SK-N-SH (cell line): ENCODE measurements around the gene OR1N1. TPM values are rescaled to one million over a fixed set of nuclear protein-coding genes. Genes with fewer than 3 reads are reported as not detected.

ENCODE experiments used
- CTCF ChIA-PET: fragments of 300-600, 350-600 bp; formaldehyde crosslinking; extraction: SDS; loops from one replicate; lab custom pipeline; 2021; lab: Yijun Ruan, JAX
- POLR2A ChIA-PET: fragments of 350-600 bp; sonication (Branson Sonifier 250); formaldehyde crosslinking; extraction: SDS; loops from one replicate; lab custom pipeline; 2020; ENCODE audit warnings: antibody characterized with exemption, inconsistent platforms; lab: Yijun Ruan, JAX
- DNase-seq: peaks from one replicate; pipeline ENCODE4 v3.0.0; 2012
- H2AFZ ChIP-seq: fragments of 200-600 bp; sonication (generic); 2 replicates; pipeline ENCODE4 v1.8.1; 2016; ENCODE audit warnings: antibody characterized with exemption, mild to moderate bottlenecking, low read depth
- H3F3A ChIP-seq: fragments of 200-600 bp; sonication (generic); replicated peaks from 2 replicates; pipeline ENCODE3; 2016; ENCODE audit warnings: antibody characterized with exemption, mild to moderate bottlenecking; ENCODE audit not compliant: insufficient read depth
- H3K27ac ChIP-seq, 2 experiments: fragments of 200-500 bp in 1 of 2; fragments of 200-600 bp in 1 of 2; sonication (Bioruptor generic) in 1 of 2; sonication (generic), shearing (Covaris generic) in 1 of 2; 2 replicates each; pipeline versions ENCODE4 v1.5.1 to v1.6.1; 2014 to 2016; ENCODE audit warnings: low read depth in 2 of 2, inconsistent platforms in 1 of 2, low read length in 1 of 2, mild to moderate bottlenecking in 1 of 2, mixed read lengths in 1 of 2
- H3K27me3 ChIP-seq: fragments of 200-600 bp; sonication (generic), shearing (Covaris generic); 2 replicates; pipeline ENCODE4 v1.6.1; 2016; ENCODE audit warnings: mixed run types; ENCODE audit not compliant: insufficient read depth
- H3K36me3 ChIP-seq, 2 experiments: fragments of 200-500 bp in 1 of 2; fragments of 200-600 bp in 1 of 2; sonication (Bioruptor generic) in 1 of 2; sonication (generic) in 1 of 2; replicated peaks in 1 of 2; 2 replicates each; pipeline versions ENCODE3 to v1.5.1; 2014 to 2016; ENCODE audit warnings: low read length in 1 of 2, mild to moderate bottlenecking in 1 of 2; ENCODE audit not compliant: insufficient read depth in 2 of 2, control insufficient read depth in 1 of 2
- H3K4me1 ChIP-seq, 2 experiments: fragments of 200-500 bp in 1 of 2; fragments of 200-600 bp in 1 of 2; sonication (Bioruptor generic) in 1 of 2; sonication (generic), shearing (Covaris generic) in 1 of 2; 2 replicates each; pipeline versions ENCODE4 v1.5.1 to v1.6.1; 2014 to 2016; ENCODE audit warnings: low read depth in 1 of 2, low read length in 1 of 2, mixed run types in 1 of 2; ENCODE audit not compliant: insufficient read depth in 2 of 2, control insufficient read depth in 1 of 2
- H3K4me2 ChIP-seq: fragments of 200-600 bp; sonication (generic), shearing (Covaris generic); 2 replicates; pipeline ENCODE4 v1.6.1; 2017; ENCODE audit warnings: mixed run types
- H3K4me3 ChIP-seq, 2 experiments: fragments of 200-500 bp in 1 of 2; fragments of 200-600 bp in 1 of 2; sonication (Bioruptor generic) in 1 of 2; sonication (generic), shearing (Covaris generic) in 1 of 2; 2 replicates each; pipeline versions ENCODE4 v1.5.1 to v1.8.1; 2014 to 2016; ENCODE audit warnings: low read depth in 2 of 2, inconsistent platforms in 1 of 2, low read length in 1 of 2, mild to moderate bottlenecking in 1 of 2, mixed read lengths in 1 of 2, moderate library complexity in 1 of 2
- H3K79me2 ChIP-seq: fragments of 200-600 bp; sonication (generic); 2 replicates; pipeline ENCODE4 v1.8.1; 2017; ENCODE audit warnings: mild to moderate bottlenecking; ENCODE audit not compliant: insufficient read depth
- H3K9ac ChIP-seq: fragments of 200-600 bp; sonication (generic); 2 replicates; pipeline ENCODE4 v1.6.1; 2017; ENCODE audit warnings: mixed run types
- H3K9me2 ChIP-seq: fragments of 200-600 bp; sonication (generic); 2 replicates; pipeline ENCODE4 v1.6.1; 2017; ENCODE audit warnings: mixed run types
- H3K9me3 ChIP-seq: fragments of 200-600 bp; sonication (generic); 2 replicates; pipeline ENCODE4 v1.6.1; 2017; ENCODE audit warnings: mixed run types, mild to moderate bottlenecking, moderate library complexity
- H4K20me1 ChIP-seq: fragments of 200-600 bp; sonication (generic); 2 replicates; pipeline ENCODE4 v1.6.1; 2017; ENCODE audit warnings: mild to moderate bottlenecking, mixed run types; ENCODE audit not compliant: insufficient read depth
- EP300 ChIP-seq, 2 experiments: IDR thresholded peaks; 2 replicates each; pipeline versions ENCODE4 v1.4.0 to v1.6.1; 2012; ENCODE audit warnings: borderline replicate concordance in 1 of 2, low read depth in 1 of 2, low read length in 1 of 2
- EZH2phosphoT487 ChIP-seq: fragments of 200-600 bp; sonication (generic); IDR thresholded peaks from 2 replicates; pipeline ENCODE4 v1.6.1; 2017; ENCODE audit warnings: low read depth, mixed run types, mild to moderate bottlenecking, antibody characterized with exemption, moderate library complexity, borderline replicate concordance
- FOXJ3 ChIP-seq: sonication (generic); formaldehyde crosslinking; IDR thresholded peaks from 2 replicates; pipeline ENCODE4 v1.5.1; 2020; ENCODE audit warnings: mild to moderate bottlenecking, missing genetic modification reagents
- GABPA ChIP-seq: IDR thresholded peaks from 2 replicates; pipeline ENCODE4 v1.4.0; 2012; ENCODE audit warnings: low read depth, mild to moderate bottlenecking
- GATA2 ChIP-seq: sonication (generic); formaldehyde crosslinking; IDR thresholded peaks from 2 replicates; pipeline ENCODE4 v1.5.0; 2020; ENCODE audit warnings: mild to moderate bottlenecking, missing genetic modification reagents
- MEF2A ChIP-seq: IDR thresholded peaks from 2 replicates; pipeline ENCODE4 v1.4.0; 2012; ENCODE audit warnings: low read depth, borderline replicate concordance
- MXI1 ChIP-seq: IDR thresholded peaks from 2 replicates; pipeline ENCODE4 v1.6.1; 2012; ENCODE audit warnings: mild to moderate bottlenecking, low read depth, low read length, improper control_type of control experiment
- NFIC ChIP-seq: IDR thresholded peaks from 2 replicates; pipeline ENCODE4 v1.4.0; 2012; ENCODE audit warnings: borderline replicate concordance
- PBX3 ChIP-seq: IDR thresholded peaks from 2 replicates; pipeline ENCODE4; 2012
- POLR2AphosphoS5 ChIP-seq: IDR thresholded peaks from 2 replicates; pipeline ENCODE4 v1.6.1; 2012; ENCODE audit warnings: low read depth, low read length
- RAD21 ChIP-seq: IDR thresholded peaks from 2 replicates; pipeline ENCODE4 v1.6.1; 2012; ENCODE audit warnings: mild to moderate bottlenecking, low read length
- RFX5 ChIP-seq: IDR thresholded peaks from 2 replicates; pipeline ENCODE4 v1.6.1; 2012; ENCODE audit warnings: mild to moderate bottlenecking, improper control_type of control experiment, low read length
- RXRA ChIP-seq: IDR thresholded peaks from 2 replicates; pipeline ENCODE4 v1.4.0; 2012; ENCODE audit warnings: low read depth, mild to moderate bottlenecking, borderline replicate concordance
- SIN3A ChIP-seq: IDR thresholded peaks from 2 replicates; pipeline ENCODE4 v1.6.1; 2012; ENCODE audit warnings: low read depth, mild to moderate bottlenecking, low read length, moderate library complexity, borderline replicate concordance
- SMC3 ChIP-seq: IDR thresholded peaks from 2 replicates; pipeline ENCODE4 v1.6.1; 2012; ENCODE audit warnings: low read depth, low read length, improper control_type of control experiment
- TEAD4 ChIP-seq: IDR thresholded peaks from 2 replicates; pipeline ENCODE4 v1.4.0; 2012; ENCODE audit warnings: mild to moderate bottlenecking, borderline replicate concordance; ENCODE audit not compliant: insufficient read depth
- USF2 ChIP-seq: fragments of 150-350 bp; IDR thresholded peaks from 2 replicates; pipeline ENCODE4 v1.6.1; 2017; ENCODE audit warnings: antibody characterized with exemption, low read length, low read depth, borderline replicate concordance
- YY1 ChIP-seq: IDR thresholded peaks from 2 replicates; pipeline ENCODE4 v1.4.0; 2012; ENCODE audit warnings: low read depth, mild to moderate bottlenecking
- WGBS: methylation state at CpG from one replicate; pipeline ENCODE4 v1.1.6; 2017; ENCODE audit warnings: low lambda C conversion rate; 5-methylcytosine and 5-hydroxymethylcytosine counted together
- polyA plus RNA-seq, 3 experiments: library from polyadenylated mRNA; depleted of rRNA; stranded (reverse); fragments of >200 nt; gene quantifications; 2 replicates each; pipeline ENCODE4 v1.2.3, GENCODE V29; 2012
- TF ChIP-seq, protein P1 (sequence below): fragments of 200-600 bp; sonication (generic); IDR thresholded peaks from 2 replicates; pipeline ENCODE4 v1.6.1; 2017; ENCODE audit warnings: antibody characterized with exemption, mild to moderate bottlenecking, moderate library complexity
- TF ChIP-seq, protein P2 (sequence below): IDR thresholded peaks from 2 replicates; pipeline ENCODE4 v1.4.0; 2012; ENCODE audit warnings: low read depth, borderline replicate concordance

OR1N1 gene
- polyA plus RNA-seq, 1 of the 3 experiments (the other 2 are of a cell fraction): not detected

DNA sequence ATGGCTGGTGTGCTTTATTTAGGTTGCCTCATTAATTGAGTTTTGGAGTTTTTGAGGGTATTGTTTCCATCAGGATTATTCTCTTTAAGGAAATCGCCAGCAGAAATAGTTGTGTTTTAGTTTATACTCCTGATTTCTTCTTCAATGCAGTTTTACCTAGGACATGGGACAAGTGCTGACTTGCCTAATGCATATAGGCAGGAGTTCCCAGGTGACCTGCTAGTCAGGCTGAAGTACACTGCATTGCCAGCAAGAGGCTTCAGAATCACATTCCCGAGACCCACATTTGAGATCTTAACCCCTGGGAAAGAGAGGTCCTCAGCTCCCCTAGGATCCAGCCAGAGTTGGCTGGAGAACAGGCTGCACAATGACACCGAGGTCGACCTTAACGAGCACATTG lies 24.3 kb upstream of the OR1N1 start:
- DNase-seq: no peak
- H3K9ac ChIP-seq: no peak overlapping the region
- no peaks in the 10 kb centered on the region for H3F3A ChIP-seq
- H3K79me2 ChIP-seq: no peaks in the 10 kb centered on the region
- POLR2A ChIA-PET: no interaction called here
- CTCF ChIA-PET: no interaction called here
- no peaks in the 10 kb centered on the region for H3K9me3 ChIP-seq
- no peak overlapping the region for H3K4me2 ChIP-seq
- H4K20me1 ChIP-seq: no peaks in the 10 kb centered on the region
- H3K27me3 ChIP-seq: no peaks in the 10 kb centered on the region
- H3K4me3 ChIP-seq: no peak overlapping the region
- H3K9me2 ChIP-seq: no peaks in the 10 kb centered on the region
- TF ChIP-seq PBX3: no peak
- no peak for TF ChIP-seq POLR2AphosphoS5
- TF ChIP-seq GATA2: no peak
- no peak for TF ChIP-seq RXRA
- TF ChIP-seq EZH2phosphoT487: no peak
- TF ChIP-seq SMC3: no peak
- TF ChIP-seq FOXJ3 (CRISPR knock-in tag): no peak
- no peak for TF ChIP-seq SIN3A
- TF ChIP-seq MXI1: no peak
- TF ChIP-seq USF2: no peak
- TF ChIP-seq MEF2A: no peak
- TF ChIP-seq YY1: no peak
- TF ChIP-seq GABPA: no peak
- no peak for TF ChIP-seq TEAD4
- TF ChIP-seq NFIC: no peak
- TF ChIP-seq EP300 (IDR thresholded peaks at IDR 0.05; ENCODE audit: borderline replicate concordance in 1 of 2, low read depth in 1 of 2, low read length in 1 of 2): no peak
- TF ChIP-seq, protein P1, sequence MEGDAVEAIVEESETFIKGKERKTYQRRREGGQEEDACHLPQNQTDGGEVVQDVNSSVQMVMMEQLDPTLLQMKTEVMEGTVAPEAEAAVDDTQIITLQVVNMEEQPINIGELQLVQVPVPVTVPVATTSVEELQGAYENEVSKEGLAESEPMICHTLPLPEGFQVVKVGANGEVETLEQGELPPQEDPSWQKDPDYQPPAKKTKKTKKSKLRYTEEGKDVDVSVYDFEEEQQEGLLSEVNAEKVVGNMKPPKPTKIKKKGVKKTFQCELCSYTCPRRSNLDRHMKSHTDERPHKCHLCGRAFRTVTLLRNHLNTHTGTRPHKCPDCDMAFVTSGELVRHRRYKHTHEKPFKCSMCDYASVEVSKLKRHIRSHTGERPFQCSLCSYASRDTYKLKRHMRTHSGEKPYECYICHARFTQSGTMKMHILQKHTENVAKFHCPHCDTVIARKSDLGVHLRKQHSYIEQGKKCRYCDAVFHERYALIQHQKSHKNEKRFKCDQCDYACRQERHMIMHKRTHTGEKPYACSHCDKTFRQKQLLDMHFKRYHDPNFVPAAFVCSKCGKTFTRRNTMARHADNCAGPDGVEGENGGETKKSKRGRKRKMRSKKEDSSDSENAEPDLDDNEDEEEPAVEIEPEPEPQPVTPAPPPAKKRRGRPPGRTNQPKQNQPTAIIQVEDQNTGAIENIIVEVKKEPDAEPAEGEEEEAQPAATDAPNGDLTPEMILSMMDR: no peak
- TF ChIP-seq RAD21: no peak
- TF ChIP-seq, protein P2, sequence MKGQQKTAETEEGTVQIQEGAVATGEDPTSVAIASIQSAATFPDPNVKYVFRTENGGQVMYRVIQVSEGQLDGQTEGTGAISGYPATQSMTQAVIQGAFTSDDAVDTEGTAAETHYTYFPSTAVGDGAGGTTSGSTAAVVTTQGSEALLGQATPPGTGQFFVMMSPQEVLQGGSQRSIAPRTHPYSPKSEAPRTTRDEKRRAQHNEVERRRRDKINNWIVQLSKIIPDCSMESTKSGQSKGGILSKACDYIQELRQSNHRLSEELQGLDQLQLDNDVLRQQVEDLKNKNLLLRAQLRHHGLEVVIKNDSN: no peak
- TF ChIP-seq RFX5: no peak
- no peaks in the 10 kb centered on the region; a peak in 1 of 4 replicates for H3K4me1 ChIP-seq
- H3K36me3 ChIP-seq: no peaks in the 10 kb centered on the region
- 3% methylated on average over 5 of the region's 5 CpGs for WGBS
- no peak overlapping the region for H2AFZ ChIP-seq
- no peak overlapping the region for H3K27ac ChIP-seq
